Ammon's horn (tissue), 1 donor: ENCODE results near the gene GSTK1.
A peak's percentile ranks its signal among the peaks of the same experiment; 100 is the strongest.

ENCODE experiments used
- DNase-seq: peaks from one replicate; pipeline ENCODE4 v3.0.0-alpha.2; 2016; ENCODE audit warnings: low spot score

The GSTK1 gene

GRCh38 chr7:143296686-143297085, 33.4 kb downstream of the GSTK1 start:
- DNase-seq, result no peak

DNA sequence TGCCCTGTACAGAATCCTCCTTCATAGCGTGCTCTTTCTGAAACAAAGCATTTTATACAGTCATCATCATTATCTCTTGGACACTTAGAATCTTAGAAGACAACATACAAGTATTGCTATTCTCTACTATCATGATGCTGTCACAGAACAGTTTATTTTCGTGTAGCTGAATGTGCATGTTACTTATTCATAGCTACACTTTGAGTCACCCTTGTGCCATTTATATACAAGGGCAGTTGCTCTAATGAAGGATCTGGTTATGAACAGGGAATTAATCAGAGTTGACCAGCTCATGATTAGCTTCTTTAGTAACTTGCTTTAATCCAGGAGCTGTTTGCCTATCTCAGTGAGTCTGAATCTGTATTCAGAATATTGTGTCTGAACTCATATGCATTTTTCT, 36.1 kb downstream of the GSTK1 start:
- DNase-seq, result no peak

DNA sequence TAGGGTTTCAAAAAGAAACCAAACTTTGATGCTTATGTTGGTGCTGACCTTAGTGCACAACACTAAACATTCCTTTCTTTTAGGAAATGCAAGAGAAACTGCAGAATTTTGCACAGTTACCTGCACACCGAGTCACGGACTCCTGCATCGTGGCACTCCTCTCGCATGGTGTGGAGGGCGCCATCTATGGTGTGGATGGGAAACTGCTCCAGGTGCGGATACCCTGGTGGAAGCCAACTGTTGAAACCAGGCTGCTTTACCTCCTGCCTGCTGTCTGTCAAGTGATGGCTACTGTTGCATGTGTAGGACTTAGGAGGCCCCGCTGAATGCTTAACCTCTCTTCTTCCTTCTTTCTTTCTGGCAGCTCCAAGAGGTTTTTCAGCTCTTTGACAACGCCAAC, 36.6 kb downstream of the GSTK1 start:
- peak; percentile 38 for DNase-seq

DNA sequence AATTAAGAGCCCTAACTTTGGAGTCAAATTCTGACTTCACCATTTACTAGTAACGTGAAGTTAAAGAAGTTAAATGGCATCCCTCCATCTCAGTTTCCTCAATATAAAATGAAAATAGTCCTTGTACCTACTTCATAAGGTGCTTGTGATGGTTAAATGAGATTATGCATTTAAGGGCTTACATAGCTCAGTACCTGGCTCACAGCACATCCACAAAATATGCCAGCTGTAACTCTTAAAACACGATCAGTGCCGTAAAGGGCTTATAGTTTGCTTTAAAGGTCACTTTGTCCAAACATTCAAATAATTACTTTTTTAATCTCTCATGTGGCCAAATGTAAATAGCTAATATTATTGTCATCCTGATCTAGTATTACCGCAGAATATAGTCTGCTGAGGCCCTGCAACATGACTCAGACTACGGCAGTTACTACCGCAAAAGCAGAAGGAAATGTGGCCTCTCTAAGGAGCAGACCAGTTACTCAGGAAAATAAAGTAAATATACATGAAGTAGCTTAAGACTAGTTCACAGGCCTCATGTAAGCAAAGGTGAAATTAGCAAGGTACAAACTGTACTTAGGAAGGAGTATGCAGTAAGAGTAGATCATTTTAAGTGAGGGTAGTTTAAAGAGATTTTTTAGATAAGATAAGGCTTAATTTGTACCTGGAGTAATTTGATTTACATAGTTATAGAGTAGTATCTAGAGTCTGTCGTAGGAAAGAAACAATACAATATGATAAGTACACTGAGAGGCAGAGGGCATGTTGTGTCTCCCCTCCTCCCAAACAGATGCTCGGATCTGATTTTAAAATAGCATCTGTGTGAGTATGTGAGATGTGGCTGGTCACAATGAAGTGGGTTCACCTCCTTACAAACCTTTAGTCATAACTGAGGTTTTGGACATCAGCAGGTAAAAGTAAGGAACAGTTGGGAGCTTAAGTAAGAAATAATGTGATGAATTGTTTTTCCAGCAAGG, 38.0 kb downstream of the GSTK1 start:
- no peak for DNase-seq

DNA sequence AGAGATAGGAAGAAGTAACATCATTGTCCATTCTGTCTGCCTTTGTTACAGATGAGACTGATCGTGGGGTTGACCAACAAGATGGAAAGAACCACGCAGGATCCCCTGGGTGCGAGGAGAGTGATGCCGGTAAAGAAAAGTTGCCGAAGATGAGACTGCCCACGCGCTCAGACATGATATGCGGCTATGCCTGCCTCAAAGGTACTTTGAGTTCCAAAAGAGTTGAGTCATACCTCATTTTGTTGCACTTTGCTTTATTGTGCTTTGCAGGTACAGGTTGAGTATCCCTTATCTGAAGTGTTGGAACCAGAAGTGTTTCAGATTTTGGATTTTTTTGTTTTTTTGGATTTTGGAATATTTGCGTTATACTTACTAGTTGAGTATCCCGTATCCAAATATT, 40.5 kb downstream of the GSTK1 start:
- no peak for DNase-seq

DNA sequence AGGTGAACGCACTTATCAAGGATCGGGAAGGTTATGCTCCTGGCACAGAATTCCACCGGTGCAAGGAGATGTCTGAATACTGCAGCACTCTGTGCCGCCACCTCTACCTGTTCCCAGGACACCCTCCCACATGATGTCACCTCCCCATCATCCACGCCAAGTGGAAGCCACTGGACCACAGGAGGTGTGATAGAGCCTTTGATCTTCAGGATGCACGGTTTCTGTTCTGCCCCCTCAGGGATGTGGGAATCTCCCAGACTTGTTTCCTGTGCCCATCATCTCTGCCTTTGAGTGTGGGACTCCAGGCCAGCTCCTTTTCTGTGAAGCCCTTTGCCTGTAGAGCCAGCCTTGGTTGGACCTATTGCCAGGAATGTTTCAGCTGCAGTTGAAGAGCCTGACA, 41.7 kb downstream of the GSTK1 start:
- no peak for DNase-seq

DNA sequence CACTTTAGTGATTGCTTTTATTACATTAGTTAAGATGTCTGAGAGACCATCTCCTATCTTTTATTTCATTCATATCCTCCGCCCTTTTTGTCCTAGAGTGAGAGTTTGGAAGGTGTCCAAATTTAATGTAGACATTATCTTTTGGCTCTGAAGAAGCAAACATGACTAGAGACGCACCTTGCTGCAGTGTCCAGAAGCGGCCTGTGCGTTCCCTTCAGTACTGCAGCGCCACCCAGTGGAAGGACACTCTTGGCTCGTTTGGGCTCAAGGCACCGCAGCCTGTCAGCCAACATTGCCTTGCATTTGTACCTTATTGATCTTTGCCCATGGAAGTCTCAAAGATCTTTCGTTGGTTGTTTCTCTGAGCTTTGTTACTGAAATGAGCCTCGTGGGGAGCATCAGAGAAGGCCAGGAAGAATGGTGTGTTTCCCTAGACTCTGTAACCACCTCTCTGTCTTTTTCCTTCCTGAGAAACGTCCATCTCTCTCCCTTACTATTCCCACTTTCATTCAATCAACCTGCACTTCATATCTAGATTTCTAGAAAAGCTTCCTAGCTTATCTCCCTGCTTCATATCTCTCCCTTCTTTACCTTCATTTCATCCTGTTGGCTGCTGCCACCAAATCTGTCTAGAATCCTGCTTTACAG, 42.3 kb downstream of the GSTK1 start:
- DNase-seq, result peak; percentile 83

- DNase-seq, result no peak
Observed at GRCh38 chr7:143308632-143309031, 45.4 kb downstream of the GSTK1 start.

- DNase-seq, result no peak
Observed at GRCh38 chr7:143314127-143314526, 50.9 kb downstream of the GSTK1 start.

DNA sequence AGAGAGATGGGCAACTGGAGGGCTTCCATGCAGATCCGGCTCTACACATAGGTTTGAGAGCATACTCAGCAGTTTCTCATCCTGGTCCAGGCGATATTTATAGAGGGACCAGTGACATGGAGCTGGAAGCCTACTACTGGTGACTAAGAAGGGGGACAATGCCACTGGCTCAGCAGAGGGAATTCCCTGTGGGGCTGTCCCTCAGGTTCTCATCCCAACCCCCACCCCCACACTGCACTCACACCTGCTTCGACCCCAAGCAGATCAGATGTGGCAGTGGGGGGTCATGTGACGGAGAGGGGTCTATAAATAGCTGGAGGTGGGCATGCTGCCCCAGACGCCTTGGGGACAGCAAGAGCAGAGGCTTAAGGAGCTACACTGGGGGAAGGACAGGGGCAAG, 52.5 kb downstream of the GSTK1 start, which contains the start of gene CLCN1:
Gene CLCN1 (plus strand): TSS at position 336 of the 400 bp plus-strand sequence. CDS start 102 bp downstream, outside the sequence.
- no peak for DNase-seq

DNA sequence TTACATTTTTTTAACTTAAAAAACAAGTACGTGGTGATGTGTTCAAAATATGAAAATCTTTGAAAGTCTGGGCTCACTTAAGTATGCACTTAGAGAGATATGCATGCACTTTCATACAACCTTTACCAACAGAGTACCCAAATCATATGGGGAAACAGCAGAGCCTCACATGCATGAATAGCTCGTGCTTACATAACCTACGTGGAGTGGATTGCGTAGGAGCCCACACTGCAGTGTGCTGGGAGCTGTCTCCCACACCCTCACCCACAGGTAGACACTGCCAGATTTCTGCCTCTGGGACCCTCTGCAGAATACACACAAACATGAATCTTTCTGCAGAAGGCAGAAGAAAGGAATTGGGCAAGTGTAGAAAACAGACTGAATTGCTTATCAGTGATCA, 53.3 kb downstream of the GSTK1 start:
- DNase-seq, result no peak

DNA sequence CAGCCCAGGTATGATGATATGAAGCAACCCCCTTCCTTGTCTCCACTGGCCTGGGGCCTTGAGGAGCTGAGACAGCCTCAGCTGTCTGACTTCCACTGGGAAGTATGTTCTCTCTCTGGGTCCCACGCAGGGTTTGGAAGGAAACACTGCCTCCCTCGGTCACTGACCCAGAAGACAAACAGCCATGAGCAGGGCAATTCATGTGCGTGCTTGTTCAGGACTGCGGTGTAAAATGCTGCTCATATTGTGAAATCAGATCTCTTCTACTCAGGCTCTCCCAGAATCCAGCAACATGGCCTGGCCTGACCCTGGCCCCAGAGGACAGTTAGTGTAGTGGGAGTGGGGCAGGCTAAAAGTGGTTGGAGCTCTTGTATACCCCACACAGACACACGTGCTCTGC, 55.4 kb downstream of the GSTK1 start:
- no peak for DNase-seq
